Loucy (cell line): ENCODE results near the gene SCNM1.
"Not testable (repeated sequence)": the region's sequence is repeated elsewhere in the genome, so short reads cannot be mapped to it uniquely, and the experiment has no call there.

Experiments
- CTCF ChIP-seq: fragments of 200-600 bp; sonication (generic); conservative IDR thresholded peaks from 2 replicates; pipeline ENCODE4 v1.5.1; 2014; ENCODE audit warnings: mild to moderate bottlenecking, antibody characterized with exemption, low read length
- EZH2phosphoT487 ChIP-seq: fragments of 200-600 bp; IDR thresholded peaks from 2 replicates; pipeline ENCODE4 v1.6.1; 2018; ENCODE audit warnings: antibody characterized with exemption, mild to moderate bottlenecking, moderate library complexity, borderline replicate concordance

GRCh38 chr1:151188667-151189066 is 22.7 kb downstream of the SCNM1 start:
- not testable (repeated sequence) for TF ChIP-seq CTCF, EZH2phosphoT487
